HepG2 (cell line): ENCODE measurements around the gene ELAVL2. TPM values are rescaled to one million over a fixed set of nuclear protein-coding genes. Genes with fewer than 3 reads are reported as not detected.

ENCODE experiments used
- ATAC-seq: fragments of 200-7000 bp; cut with Tn5 transposase; 3 replicates; pipeline ENCODE4 v1.9.1; 2020; ENCODE audit warnings: mild to moderate bottlenecking, moderate library complexity
- BruUV-seq: library from RNA; stranded (reverse); fragments of 400-500 nt; replicated peaks from 2 replicates; lab custom pipeline; 2021; lab: Mats Ljungman, UMichigan
- CTCF ChIA-PET: fragments of 300-600 bp; formaldehyde crosslinking; extraction: SDS; loops from one replicate; lab custom pipeline; 2021; ENCODE audit warnings: low total read pairs, inconsistent platforms, low intra/inter-chr PET ratio; lab: Yijun Ruan, JAX
- POLR2A ChIA-PET: fragments of 350-600 bp; sonication (Branson Sonifier 250); formaldehyde crosslinking; loops from one replicate; lab custom pipeline; 2020; ENCODE audit warnings: antibody characterized with exemption, inconsistent platforms; lab: Yijun Ruan, JAX
- DNase-seq: peaks from one replicate; pipeline ENCODE4 v3.0.0-alpha.2; 2015; ENCODE audit warnings: low spot score
- FAIRE-seq: peaks from 3 replicates; lab custom pipeline; 2011; peaks lifted over from hg19 to GRCh38; lab: Jason Lieb, UNC
- H2AFZ ChIP-seq: one replicate; pipeline ENCODE4 v1.6.1; 2011; ENCODE audit warnings: low read length, inconsistent platforms
- H3K27ac ChIP-seq: fragments of 300-600 bp; 3 replicates; pipeline ENCODE4 v1.8.0; 2011; ENCODE audit warnings: mixed run types, mild to moderate bottlenecking, mixed read lengths, low read length, inconsistent platforms; ENCODE audit not compliant: insufficient read depth; ENCODE audit errors: extremely low read length
- H3K27me3 ChIP-seq, 2 experiments: fragments of 200-600 bp in 1 of 2; 2 replicates in 1 of 2; 3 replicates in 1 of 2; pipeline versions ENCODE4 v1.6.0 to v1.8.0; 2011; ENCODE audit warnings: low read length in 2 of 2, mild to moderate bottlenecking in 2 of 2, moderate library complexity in 2 of 2, inconsistent platforms in 1 of 2; ENCODE audit not compliant: insufficient read depth in 2 of 2, control insufficient read depth in 1 of 2
- H3K36me3 ChIP-seq, 2 experiments: fragments of 200-600 bp in 1 of 2; replicated peaks in 1 of 2; 2 replicates in 1 of 2; 3 replicates in 1 of 2; pipeline versions ENCODE4 v1.5.1 to v1.8.0; 2011; ENCODE audit warnings: low read length in 2 of 2, inconsistent platforms in 1 of 2; ENCODE audit not compliant: insufficient read depth in 2 of 2, control insufficient read depth in 1 of 2
- H3K4me1 ChIP-seq: 2 replicates; pipeline ENCODE4 v1.5.1; 2012; ENCODE audit warnings: low read length, inconsistent platforms; ENCODE audit not compliant: insufficient read depth
- H3K4me2 ChIP-seq: 2 replicates; pipeline ENCODE4 v1.6.0; 2011; ENCODE audit warnings: low read depth, low read length, inconsistent platforms
- H3K4me3 ChIP-seq, 3 experiments: fragments of 200-600 bp in 1 of 3; sonication (generic), shearing (Covaris generic) in 1 of 3; replicated peaks in 1 of 3; 2 replicates each; pipeline ENCODE4 v1.5.1; 2011 to 2016; ENCODE audit warnings: low read length in 3 of 3, inconsistent platforms in 2 of 3, low read depth in 2 of 3, mild to moderate bottlenecking in 2 of 3, control low read depth in 1 of 3, mixed read lengths in 1 of 3; ENCODE audit not compliant: insufficient read depth in 1 of 3
- H3K79me2 ChIP-seq: one replicate; pipeline ENCODE4 v1.6.1; 2011; ENCODE audit warnings: low read length, inconsistent platforms; ENCODE audit not compliant: insufficient read depth
- H3K9ac ChIP-seq: 2 replicates; pipeline ENCODE4 v1.6.0; 2011; ENCODE audit warnings: mild to moderate bottlenecking, low read depth, low read length, inconsistent platforms; ENCODE audit not compliant: insufficient read depth
- H3K9me3 ChIP-seq: 2 replicates; pipeline ENCODE4 v1.5.1; 2012; ENCODE audit warnings: mild to moderate bottlenecking, low read length
- H4K20me1 ChIP-seq: 2 replicates; pipeline ENCODE4 v1.6.0; 2011; ENCODE audit warnings: inconsistent platforms, mild to moderate bottlenecking, low read length, moderate library complexity; ENCODE audit not compliant: insufficient read depth
- BCL6 ChIP-seq: IDR thresholded peaks from 2 replicates; pipeline ENCODE4 v1.6.1; 2016; ENCODE audit warnings: missing genetic modification reagents, missing compliant biosample characterization
- BRD4 ChIP-seq: sonication (generic); formaldehyde crosslinking; IDR thresholded peaks from 2 replicates; pipeline ENCODE4 v1.4.0; 2020; ENCODE audit warnings: missing genetic modification reagents
- NFE2L2 ChIP-seq: fragments of 150-350 bp; IDR thresholded peaks from 2 replicates; pipeline ENCODE4 v1.6.1; 2014; ENCODE audit warnings: low read length
- WGBS: methylation state at CpG from one replicate; pipeline ENCODE4 v1.1.6; 2017; ENCODE audit warnings: low lambda C conversion rate; 5-methylcytosine and 5-hydroxymethylcytosine counted together
- in situ Hi-C: cut with HindIII; loops from 2 replicates; pipeline ENCODE4 v1.10.0; 2017; ENCODE audit warnings: low pct_unique_long_range_greater_than_20kb; ENCODE audit not compliant: extremely low pct_ligation_motif_present
- intact Hi-C: fragments of 100-400 bp; cut with micrococcal nuclease; formaldehyde crosslinking; loops from one replicate; pipeline ENCODE4 v1.10.0; 2022; ENCODE audit not compliant: unreplicated experiment
- polyA plus RNA-seq, 8 experiments: library from polyadenylated mRNA; depleted of rRNA in 3 of 8; stranded (reverse) in 7 of 8; unstranded in 1 of 8; fragments of >200 nt; fragmentation: Illumina TruSeq in 4 of 8; extraction: Trizol in 4 of 8; gene quantifications; 2 replicates each; pipeline versions ENCODE4 v1.2.1 to v1.2.3, GENCODE V29; 2011 to 2016; ENCODE audit warnings: low read depth in 4 of 8, missing spikeins in 1 of 8, mixed read lengths in 1 of 8; ENCODE audit not compliant: insufficient read depth in 1 of 8
- total RNA-seq, 5 experiments: library from RNA; depleted of rRNA; stranded (reverse); fragments of >200 nt; fragmentation: Illumina TruSeq; extraction: Trizol; gene quantifications; 2 replicates each; pipeline ENCODE4 v1.2.3, GENCODE V29; 2016; ENCODE audit warnings: low read depth in 1 of 5
- TF ChIP-seq, protein P1 (sequence below): sonication (generic); formaldehyde crosslinking; IDR thresholded peaks from 2 replicates; pipeline ENCODE4 v1.5.1; 2020; ENCODE audit warnings: mild to moderate bottlenecking, missing genetic modification reagents, borderline replicate concordance

The ELAVL2 gene
- total and polyA plus RNA-seq, 2 of the 13 experiments (the other 11 are each of a cell fraction or from before 2014, with no cell fraction given): not detected

- in situ Hi-C loops: no loop called here
- no peaks in the 10 kb centered on the region for H3K36me3 ChIP-seq
Observed at GRCh38 chr9:23662320-23662719, 163.7 kb downstream of the ELAVL2 start.

More at GRCh38 chr9:23662320-23662719, 163.7 kb downstream of the ELAVL2 start:
- Histone ChIP-seq H4K20me1 (no peaks in the 10 kb centered on the region), H3K27ac (no peak overlapping the region), H3K79me2 (no peaks in the 10 kb centered on the region), H3K27me3 (no peaks in the 10 kb centered on the region), H3K9me3 (peaks cover 10% of the 10 kb centered on the region), H3K4me2 (no peak overlapping the region), H3K9ac (no peak overlapping the region), H2AFZ (no peak overlapping the region), H3K4me3 (no peak overlapping the region), H3K4me1 (0 out of 2 replicates have a peak, but pooled peaks cover 6% of the 10 kb centered on the region)
- no TSS peak for BruUV-seq
- CTCF ChIA-PET: no interaction called here
- WGBS: 14% methylated on average over 2 of the region's 2 CpGs
- no peak for DNase-seq
- POLR2A ChIA-PET: no interaction called here
- FAIRE-seq: no peak
- no peak for ATAC-seq
- no peak for TF ChIP-seq BRD4
- TF ChIP-seq BCL6 (CRISPR knock-in tag): no peak
- TF ChIP-seq, protein P1, sequence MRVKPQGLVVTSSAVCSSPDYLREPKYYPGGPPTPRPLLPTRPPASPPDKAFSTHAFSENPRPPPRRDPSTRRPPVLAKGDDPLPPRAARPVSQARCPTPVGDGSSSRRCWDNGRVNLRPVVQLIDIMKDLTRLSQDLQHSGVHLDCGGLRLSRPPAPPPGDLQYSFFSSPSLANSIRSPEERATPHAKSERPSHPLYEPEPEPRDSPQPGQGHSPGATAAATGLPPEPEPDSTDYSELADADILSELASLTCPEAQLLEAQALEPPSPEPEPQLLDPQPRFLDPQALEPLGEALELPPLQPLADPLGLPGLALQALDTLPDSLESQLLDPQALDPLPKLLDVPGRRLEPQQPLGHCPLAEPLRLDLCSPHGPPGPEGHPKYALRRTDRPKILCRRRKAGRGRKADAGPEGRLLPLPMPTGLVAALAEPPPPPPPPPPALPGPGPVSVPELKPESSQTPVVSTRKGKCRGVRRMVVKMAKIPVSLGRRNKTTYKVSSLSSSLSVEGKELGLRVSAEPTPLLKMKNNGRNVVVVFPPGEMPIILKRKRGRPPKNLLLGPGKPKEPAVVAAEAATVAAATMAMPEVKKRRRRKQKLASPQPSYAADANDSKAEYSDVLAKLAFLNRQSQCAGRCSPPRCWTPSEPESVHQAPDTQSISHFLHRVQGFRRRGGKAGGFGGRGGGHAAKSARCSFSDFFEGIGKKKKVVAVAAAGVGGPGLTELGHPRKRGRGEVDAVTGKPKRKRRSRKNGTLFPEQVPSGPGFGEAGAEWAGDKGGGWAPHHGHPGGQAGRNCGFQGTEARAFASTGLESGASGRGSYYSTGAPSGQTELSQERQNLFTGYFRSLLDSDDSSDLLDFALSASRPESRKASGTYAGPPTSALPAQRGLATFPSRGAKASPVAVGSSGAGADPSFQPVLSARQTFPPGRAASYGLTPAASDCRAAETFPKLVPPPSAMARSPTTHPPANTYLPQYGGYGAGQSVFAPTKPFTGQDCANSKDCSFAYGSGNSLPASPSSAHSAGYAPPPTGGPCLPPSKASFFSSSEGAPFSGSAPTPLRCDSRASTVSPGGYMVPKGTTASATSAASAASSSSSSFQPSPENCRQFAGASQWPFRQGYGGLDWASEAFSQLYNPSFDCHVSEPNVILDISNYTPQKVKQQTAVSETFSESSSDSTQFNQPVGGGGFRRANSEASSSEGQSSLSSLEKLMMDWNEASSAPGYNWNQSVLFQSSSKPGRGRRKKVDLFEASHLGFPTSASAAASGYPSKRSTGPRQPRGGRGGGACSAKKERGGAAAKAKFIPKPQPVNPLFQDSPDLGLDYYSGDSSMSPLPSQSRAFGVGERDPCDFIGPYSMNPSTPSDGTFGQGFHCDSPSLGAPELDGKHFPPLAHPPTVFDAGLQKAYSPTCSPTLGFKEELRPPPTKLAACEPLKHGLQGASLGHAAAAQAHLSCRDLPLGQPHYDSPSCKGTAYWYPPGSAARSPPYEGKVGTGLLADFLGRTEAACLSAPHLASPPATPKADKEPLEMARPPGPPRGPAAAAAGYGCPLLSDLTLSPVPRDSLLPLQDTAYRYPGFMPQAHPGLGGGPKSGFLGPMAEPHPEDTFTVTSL: no peak
- TF ChIP-seq NFE2L2: no peak
- intact Hi-C loops: no loop called here
